ENCODE results near the gene USP10. TPM values are rescaled to one million over a fixed set of nuclear protein-coding genes. Genes with fewer than 3 reads are reported as not detected.

The USP10 gene
- polyA plus RNA-seq, 3 donors: 38.7 to 115 (median 90.9) TPM

DNA sequence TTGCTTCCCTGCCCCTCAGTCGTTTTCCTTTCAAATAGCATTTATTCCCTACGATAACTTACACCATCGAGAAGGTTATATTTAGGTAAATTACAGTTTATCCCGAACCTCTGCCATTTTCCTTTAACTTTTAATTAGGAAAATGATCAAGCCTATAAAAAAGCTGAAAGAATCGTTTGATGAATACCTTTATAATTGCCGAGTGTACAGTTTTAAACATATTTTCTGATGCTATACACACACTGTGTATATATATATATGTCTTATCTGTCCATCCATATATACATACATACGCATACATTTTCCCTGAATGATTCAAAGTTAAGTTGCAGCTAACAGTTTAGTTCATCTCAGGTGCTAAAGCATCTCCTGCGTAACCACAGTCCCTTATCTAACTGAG lies 63.4 kb downstream of the USP10 start:
- H3K36me3 ChIP-seq (replicated peaks in 1 of 2; ENCODE audit: control insufficient read depth in 1 of 2, insufficient read depth in 2 of 2, low read length in 2 of 2): peaks cover 69 to 91% of the 10 kb centered on the region in 2 donors
- Mint-ChIP-seq H3K36me3 (peaks cover 82 to 89% of the 10 kb centered on the region in 2 donors), H3K27ac (no peak overlapping the region), H3K9me3 (no peaks in the 10 kb centered on the region), H3K4me1 (peaks cover 15% of the 10 kb centered on the region), H3K27me3 (ENCODE audit: low read depth in 3 of 3) (peaks cover 0 to 1% (median 0%) of the 10 kb centered on the region in 3 donors), H3K4me3 (no peak overlapping the region)
- peaks cover 8 to 14% of the 10 kb centered on the region in 2 donors for H3K4me1 ChIP-seq (ENCODE audit: control insufficient read depth in 1 of 2, insufficient read depth in 2 of 2, low read length in 2 of 2)
- no peak overlapping the region for H3K27ac ChIP-seq (ENCODE audit: low read depth in 1 of 2, low read length in 2 of 2)
- DNase-seq: no peak
- no CpG with 5 or more reads among the region's 8 CpGs for WGBS (ENCODE audit: insufficient coverage)
- TF ChIP-seq CTCF (IDR thresholded peaks at IDR 0.05): no peak
- no peak overlapping the region for H3K9ac ChIP-seq (ENCODE audit: insufficient read depth, low read length, poor library complexity, severe bottlenecking)
- H3K4me3 ChIP-seq (replicated peaks in 1 of 3; ENCODE audit: low read depth in 2 of 3, low read length in 3 of 3): no peak overlapping the region
- no peaks in the 10 kb centered on the region for H3K9me3 ChIP-seq (replicated peaks in 1 of 2; ENCODE audit: control insufficient read depth in 1 of 2, insufficient read depth in 1 of 2, low read length in 2 of 2)
- intact Hi-C loops (cut with micrococcal nuclease): no loop called here
- no peaks in the 10 kb centered on the region for H3K27me3 ChIP-seq (ENCODE audit: control insufficient read depth in 2 of 2, insufficient read depth in 2 of 2, low read length in 2 of 2)
- H2AFZ ChIP-seq (ENCODE audit: insufficient read depth, low read depth, low read length, poor library complexity, severe bottlenecking): no peak overlapping the region
- peaks cover 19% of the 10 kb centered on the region for H3K79me2 ChIP-seq (ENCODE audit: insufficient read depth, low read length)
- peaks cover 2% of the 10 kb centered on the region for H4K20me1 ChIP-seq (ENCODE audit: insufficient read depth, low read length)
- no peak overlapping the region for H3K4me2 ChIP-seq (replicated peaks; ENCODE audit: extremely low read depth, low read length, poor library complexity, severe bottlenecking)

DNA sequence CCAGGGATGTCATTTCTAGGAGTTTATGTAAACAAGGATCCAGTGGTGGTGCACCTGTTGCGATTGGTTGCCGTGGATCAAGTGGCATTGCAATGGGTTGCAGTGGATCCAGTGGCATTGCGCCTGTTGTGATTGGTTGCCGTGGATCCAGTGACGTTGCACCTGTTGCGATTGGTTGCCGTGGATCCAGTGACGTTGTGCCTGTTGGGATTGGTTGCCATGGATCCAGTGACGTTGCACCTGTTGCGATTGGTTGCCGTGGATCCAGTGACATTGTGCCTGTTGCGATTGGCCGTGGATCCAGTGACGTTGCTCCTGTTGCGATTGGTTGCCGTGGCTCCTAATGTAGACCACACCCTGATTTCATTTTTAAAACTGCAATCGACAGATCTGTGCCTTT lies 63.8 kb downstream of the USP10 start:
- Histone ChIP-seq H2AFZ (ENCODE audit: insufficient read depth, low read depth, low read length, poor library complexity, severe bottlenecking) (no peak overlapping the region), H3K9ac (ENCODE audit: insufficient read depth, low read length, poor library complexity, severe bottlenecking) (no peak overlapping the region), H4K20me1 (ENCODE audit: insufficient read depth, low read length) (no peaks in the 10 kb centered on the region), H3K36me3 (replicated peaks in 1 of 2; ENCODE audit: control insufficient read depth in 1 of 2, insufficient read depth in 2 of 2, low read length in 2 of 2) (peaks cover 73 to 93% of the 10 kb centered on the region in 2 donors), H3K4me1 (ENCODE audit: control insufficient read depth in 1 of 2, insufficient read depth in 2 of 2, low read length in 2 of 2) (peaks cover 6 to 11% of the 10 kb centered on the region in 2 donors), H3K79me2 (ENCODE audit: insufficient read depth, low read length) (peaks cover 14% of the 10 kb centered on the region), H3K4me3 (replicated peaks in 1 of 3; ENCODE audit: low read depth in 2 of 3, low read length in 3 of 3) (no peak overlapping the region), H3K4me2 (replicated peaks; ENCODE audit: extremely low read depth, low read length, poor library complexity, severe bottlenecking) (no peak overlapping the region), H3K27ac (ENCODE audit: low read depth in 1 of 2, low read length in 2 of 2) (no peak overlapping the region), H3K9me3 (replicated peaks in 1 of 2; ENCODE audit: control insufficient read depth in 1 of 2, insufficient read depth in 1 of 2, low read length in 2 of 2) (no peaks in the 10 kb centered on the region), H3K27me3 (ENCODE audit: control insufficient read depth in 2 of 2, insufficient read depth in 2 of 2, low read length in 2 of 2) (no peaks in the 10 kb centered on the region)
- Mint-ChIP-seq H3K4me3 (no peak overlapping the region), H3K4me1 (peaks cover 11% of the 10 kb centered on the region), H3K27me3 (ENCODE audit: low read depth in 3 of 3) (peaks cover 0 to 1% (median 0%) of the 10 kb centered on the region in 3 donors), H3K9me3 (no peaks in the 10 kb centered on the region), H3K36me3 (peaks cover 82 to 89% of the 10 kb centered on the region in 2 donors), H3K27ac (no peak overlapping the region)
- no peak for DNase-seq
- no peak for TF ChIP-seq CTCF (IDR thresholded peaks at IDR 0.05)
- 96% methylated on average over 16 of the region's 17 CpGs for WGBS (ENCODE audit: insufficient coverage)
- intact Hi-C loops (cut with micrococcal nuclease): no loop called here
